Tibial nerve (tissue), 4 donors: ENCODE measurements around the gene EXPH5.

Source experiments
- CTCF ChIP-seq, 5 experiments: fragments of 200-600 bp in 3 of 5; fragments of 450-650 bp in 2 of 5; sonication (generic) in 3 of 5; IDR thresholded peaks; one replicate each; pipeline ENCODE4 v1.5.1; 2016 to 2019; ENCODE audit warnings: antibody characterized with exemption in 5 of 5, mild to moderate bottlenecking in 3 of 5, moderate library complexity in 2 of 5
- EP300 ChIP-seq, 2 donors: sonication (generic); formaldehyde crosslinking; IDR thresholded peaks; one replicate each; pipeline ENCODE4 v1.6.1; 2017; ENCODE audit warnings: antibody characterized with exemption in 2 of 2, mild to moderate bottlenecking in 1 of 2
- POLR2A ChIP-seq, 2 donors: fragments of 450-650 bp; IDR thresholded peaks; one replicate each; pipeline ENCODE4 v1.6.1; 2017; ENCODE audit warnings: antibody characterized with exemption in 2 of 2, mild to moderate bottlenecking in 2 of 2, moderate library complexity in 2 of 2

DNA sequence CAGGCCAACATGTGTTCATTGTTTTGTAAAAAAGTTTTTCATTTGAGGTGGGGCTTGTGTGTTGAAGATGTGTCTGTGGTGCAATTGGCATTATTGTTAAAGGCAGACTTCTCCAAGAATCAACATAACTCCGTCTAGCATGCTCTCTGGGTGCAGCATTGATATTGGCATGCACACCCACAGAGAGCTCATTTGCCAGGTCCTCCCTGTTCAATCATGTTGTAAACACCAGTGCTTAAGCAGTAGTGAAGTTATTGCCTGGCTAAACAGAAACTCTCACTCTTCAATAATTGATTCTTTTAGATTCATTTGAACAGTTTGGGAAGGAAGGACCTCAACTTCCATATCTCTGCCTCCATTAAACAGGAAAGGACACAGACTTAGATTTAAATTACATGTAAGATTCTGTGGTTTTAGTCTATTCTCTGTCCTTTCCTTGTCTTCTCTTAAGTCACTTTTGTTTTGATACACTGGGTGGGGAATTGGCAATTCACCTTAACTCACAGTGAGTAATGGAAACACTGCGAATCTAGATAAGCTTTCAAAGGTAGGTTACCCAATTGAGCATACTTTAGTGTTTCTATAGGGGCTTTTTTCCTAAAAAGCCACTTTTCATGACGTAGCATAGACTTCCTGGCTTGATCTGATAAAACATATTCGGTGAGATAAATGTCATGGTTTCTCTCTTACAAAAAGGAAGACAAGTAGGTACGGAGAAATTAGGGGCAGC is 30.8 kb upstream of the EXPH5 start:
- no peak for TF ChIP-seq CTCF (IDR thresholded peaks at IDR 0.05)
- no peak for TF ChIP-seq POLR2A (IDR thresholded peaks at IDR 0.05)
- TF ChIP-seq EP300 (IDR thresholded peaks at IDR 0.05), result no peak
